Measurements from ENCODE around the gene EEFSEC. TPM values are rescaled to one million over a fixed set of nuclear protein-coding genes. Genes with fewer than 3 reads are reported as not detected.

EEFSEC gene
- total and polyA plus RNA-seq, 2 of the 8 experiments (the other 6 are each of a cell fraction or from before 2014, with no cell fraction given), result 13.1 to 19.8 TPM

DNA sequence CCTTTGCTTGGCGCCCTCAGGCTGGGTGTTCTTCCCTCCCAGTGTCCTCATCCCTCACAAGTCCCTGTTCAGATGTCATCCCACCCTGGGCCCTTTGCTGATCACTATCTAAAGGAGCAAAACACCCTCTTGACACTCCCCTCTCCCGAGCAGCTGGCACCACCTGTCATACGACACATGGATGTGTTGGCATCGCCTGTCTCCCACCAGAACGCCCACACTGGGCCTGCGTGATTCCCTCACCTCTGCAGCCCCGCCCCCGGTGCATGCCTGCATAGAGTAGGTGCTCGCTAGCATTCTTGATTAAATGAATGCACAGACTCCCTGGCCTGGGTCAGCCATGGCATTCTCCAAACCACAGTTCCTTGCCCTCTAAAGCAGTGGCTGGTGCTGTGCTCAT, 237.6 kb downstream of the EEFSEC start:
- H3K23me2 ChIP-seq (ENCODE audit: low read depth, low read length), result no peaks in the 10 kb centered on the region
- H2BK5ac ChIP-seq (ENCODE audit: low read depth, low read length), result no peak overlapping the region
- no peak overlapping the region for H3K27ac ChIP-seq (ENCODE audit: low read depth, low read length)
- 92% methylated on average over 9 of the region's 9 CpGs; no CpG with 5 or more reads in 1 of the 2 experiments for WGBS, 2 experiments (ENCODE audit: extremely low coverage in 1 of 2, insufficient coverage in 1 of 2, insufficient read length in 1 of 2, insufficient replicate concordance in 2 of 2, low coverage in 1 of 2, low lambda C conversion rate in 2 of 2, missing lambda C conversion rate in 1 of 2)
- TF ChIP-seq NRF1 (IDR thresholded peaks at IDR 0.05; ENCODE audit: low read depth, low read length) (no peak), CTBP2 (IDR thresholded peaks at IDR 0.05; ENCODE audit: borderline replicate concordance, insufficient read depth, insufficient read length, low read length) (no peak), YY1 (IDR thresholded peaks at IDR 0.05; ENCODE audit: low read depth, low read length) (no peak), JUND (IDR thresholded peaks at IDR 0.05; ENCODE audit: low read length) (no peak), EZH2 (IDR thresholded peaks at IDR 0.05; ENCODE audit: low read depth, low read length, severe bottlenecking) (no peak)
- TF ChIP-seq, protein P1, sequence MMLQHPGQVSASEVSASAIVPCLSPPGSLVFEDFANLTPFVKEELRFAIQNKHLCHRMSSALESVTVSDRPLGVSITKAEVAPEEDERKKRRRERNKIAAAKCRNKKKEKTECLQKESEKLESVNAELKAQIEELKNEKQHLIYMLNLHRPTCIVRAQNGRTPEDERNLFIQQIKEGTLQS (IDR thresholded peaks at IDR 0.05; ENCODE audit: insufficient read depth, low read depth, low read length), result no peak
- H2BK20ac ChIP-seq (ENCODE audit: low read length), result no peak overlapping the region
- no peak for DNase-seq (ENCODE audit: low read depth in 1 of 2, low spot score in 2 of 2)
- H2BK12ac ChIP-seq (ENCODE audit: low read depth, low read length), result no peak overlapping the region
- H2AK5ac ChIP-seq (ENCODE audit: low read depth, low read length), result no peak overlapping the region
- POLR2A ChIA-PET (ENCODE audit: partially characterized antibody), result no interaction called here
- H3K36me3 ChIP-seq (ENCODE audit: control insufficient read depth in 2 of 4, insufficient read depth in 4 of 4, low read length in 3 of 4), result no peaks in the 10 kb centered on the region
- H3K14ac ChIP-seq (ENCODE audit: insufficient read length), result no peak overlapping the region
- no peaks in the 10 kb centered on the region for H3K27me3 ChIP-seq (replicated peaks in 1 of 4; ENCODE audit: control insufficient read depth in 3 of 4, extremely low read depth in 1 of 4, insufficient read depth in 3 of 4, low read length in 3 of 4)
- CTCF ChIA-PET (ENCODE audit: partially characterized antibody), result interaction anchor here (1.2 to 2.0 kb wide), 4 partner anchors 11 to 23 kb away, joined by 3 to 7 read pairs (median 4); no protein-coding TSS in a partner anchor
- H3K79me2 ChIP-seq (ENCODE audit: control insufficient read depth in 1 of 2, insufficient read depth in 2 of 2, low read length in 2 of 2), result no peaks in the 10 kb centered on the region
- H3K18ac ChIP-seq (ENCODE audit: extremely low read depth, low read length), result no peak overlapping the region
- H3K79me1 ChIP-seq (ENCODE audit: low read depth, low read length), result no peaks in the 10 kb centered on the region; the same call in 1 of the 2 replicates
- H4K5ac ChIP-seq (ENCODE audit: insufficient read length, low read depth, low read length), result no peak overlapping the region
- H3K9me3 ChIP-seq (ENCODE audit: insufficient read depth in 2 of 2, low read depth in 1 of 2, low read length in 1 of 2), result no peaks in the 10 kb centered on the region
- no peak overlapping the region for H3K9ac ChIP-seq (replicated peaks in 1 of 4; ENCODE audit: extremely low read depth in 1 of 4, low read depth in 3 of 4, low read length in 3 of 4)
- no peak overlapping the region for H3K23ac ChIP-seq (ENCODE audit: insufficient read length)
- H3K4me2 ChIP-seq (ENCODE audit: insufficient read depth in 1 of 2, low read depth in 2 of 2, low read length in 2 of 2), result no peak overlapping the region; a peak in 1 of 4 replicates
- no peak for FAIRE-seq
- H3K4me3 ChIP-seq (ENCODE audit: extremely low read depth in 1 of 4, insufficient read depth in 2 of 4, low read depth in 3 of 4, low read length in 4 of 4), result no peak overlapping the region
- no peak overlapping the region for H2BK15ac ChIP-seq (ENCODE audit: low read length)
- no peak overlapping the region for H2BK120ac ChIP-seq (replicated peaks; ENCODE audit: low read depth, low read length)
- no peaks in the 10 kb centered on the region; a peak in 2 of 7 replicates for H3K4me1 ChIP-seq (replicated peaks in 1 of 4; ENCODE audit: control insufficient read depth in 3 of 4, insufficient read depth in 4 of 4, low read length in 3 of 4)
- H4K8ac ChIP-seq (ENCODE audit: extremely low read depth, insufficient read depth, low read length), result no peak overlapping the region
- H3K4ac ChIP-seq (replicated peaks; ENCODE audit: insufficient read length, low read depth, low read length), result no peak overlapping the region
- H2AFZ ChIP-seq (ENCODE audit: low read length), result no peak overlapping the region
- no peak overlapping the region for H4K91ac ChIP-seq (replicated peaks; ENCODE audit: insufficient read length, low read length)
- no peak overlapping the region for H3K56ac ChIP-seq (replicated peaks; ENCODE audit: insufficient read length, low read depth, low read length)
- peaks cover 0 to 5% of the 10 kb centered on the region in 2 experiments for H4K20me1 ChIP-seq (replicated peaks in 1 of 2; ENCODE audit: control insufficient read depth in 1 of 2, insufficient read depth in 2 of 2, low read length in 2 of 2)
